Smooth muscle cell (in vitro differentiated cells): ENCODE data around the gene SEC23IP. TPM values are rescaled to one million over a fixed set of nuclear protein-coding genes. Genes with fewer than 3 reads are reported as not detected.

Experiments used
- DNase-seq: peaks from one replicate; lab custom pipeline; 2025; ENCODE audit not compliant: unreplicated experiment; lab: John Stamatoyannopoulos, UW
- H2AFZ ChIP-seq: fragments of 200-600 bp; sonication (generic); 2 replicates; pipeline ENCODE4 v1.6.0; 2016; ENCODE audit warnings: antibody characterized with exemption, low read depth, mild to moderate bottlenecking
- H3F3A ChIP-seq: fragments of 200-600 bp; sonication (generic); 2 replicates; pipeline ENCODE4 v1.6.0; 2017; ENCODE audit warnings: antibody characterized with exemption, low read depth
- H3K27ac ChIP-seq: fragments of 200-600 bp; sonication (generic); 2 replicates; pipeline ENCODE4 v1.5.1; 2016; ENCODE audit warnings: low read depth, mild to moderate bottlenecking
- H3K27me3 ChIP-seq: fragments of 200-600 bp; sonication (generic); 2 replicates; pipeline ENCODE4 v1.6.1; 2016; ENCODE audit warnings: low read depth, mild to moderate bottlenecking
- H3K36me3 ChIP-seq: fragments of 200-600 bp; sonication (generic); 2 replicates; pipeline ENCODE4 v1.5.1; 2016; ENCODE audit warnings: low read depth
- H3K4me1 ChIP-seq: fragments of 200-600 bp; sonication (generic); 2 replicates; pipeline ENCODE4 v1.5.1; 2016; ENCODE audit warnings: low read depth
- H3K4me2 ChIP-seq: fragments of 200-600 bp; sonication (generic); 2 replicates; pipeline ENCODE4 v1.6.0; 2016; ENCODE audit warnings: mild to moderate bottlenecking
- H3K4me3 ChIP-seq: fragments of 200-600 bp; sonication (generic); 2 replicates; pipeline ENCODE4 v1.5.1; 2016; ENCODE audit warnings: mild to moderate bottlenecking
- H3K79me2 ChIP-seq: fragments of 200-600 bp; sonication (generic); 2 replicates; pipeline ENCODE4 v1.6.0; 2016; ENCODE audit warnings: low read depth, mild to moderate bottlenecking
- H3K9ac ChIP-seq: fragments of 200-600 bp; sonication (generic); 2 replicates; pipeline ENCODE4 v1.6.0; 2016; ENCODE audit warnings: low read depth
- H3K9me3 ChIP-seq: fragments of 200-600 bp; sonication (generic); replicated peaks from 2 replicates; pipeline ENCODE4 v1.5.1; 2016; ENCODE audit warnings: low read depth
- H4K20me1 ChIP-seq: fragments of 200-600 bp; sonication (generic); 2 replicates; pipeline ENCODE4 v1.6.0; 2016; ENCODE audit warnings: low read depth
- WGBS: methylation state at CpG from one replicate; pipeline ENCODE4 v1.1.7; 2016; ENCODE audit warnings: low lambda C conversion rate; 5-methylcytosine and 5-hydroxymethylcytosine counted together
- polyA plus RNA-seq: library from polyadenylated mRNA; unstranded; fragments of >200 nt; fragmentation: Nextera tagmentation; extraction: Ambion mirVana; gene quantifications from 2 replicates; pipeline ENCODE4 v1.2.1, GENCODE V29; 2016
- total RNA-seq: library from RNA; depleted of rRNA; stranded (reverse); fragments of >200 nt; gene quantifications from 2 replicates; pipeline ENCODE4 v1.2.3, GENCODE V29; 2014
- TF ChIP-seq, protein P1 (sequence below): fragments of 200-600 bp; sonication (generic); IDR thresholded peaks from 2 replicates; pipeline ENCODE4 v1.5.1; 2017; ENCODE audit warnings: borderline replicate concordance, mild to moderate bottlenecking, antibody characterized with exemption; ENCODE audit not compliant: insufficient read depth, poor library complexity, severe bottlenecking

Gene SEC23IP
- total and polyA plus RNA-seq, 2 experiments from 2014 or later, result 35.9 to 49.4 TPM

DNA sequence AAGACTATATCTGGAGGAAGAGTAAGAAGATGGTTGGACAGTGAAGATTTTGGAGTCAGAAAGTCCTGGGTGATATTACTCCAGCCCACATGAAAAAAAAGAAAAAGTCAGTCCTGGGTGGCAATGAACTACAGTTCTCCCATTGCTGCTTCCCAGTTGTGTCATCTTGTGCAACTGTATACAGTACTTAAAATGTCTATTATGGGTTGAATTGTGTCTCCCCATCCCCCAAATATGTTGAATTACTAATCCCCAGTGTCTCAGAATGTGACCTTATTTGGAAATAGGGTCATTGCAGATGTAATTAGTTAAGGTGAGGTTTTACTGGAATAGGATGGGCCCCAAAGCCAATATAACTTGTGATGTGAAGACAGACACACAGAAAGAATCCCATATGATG lies 15.6 kb downstream of the SEC23IP start:
- Histone ChIP-seq H3K4me1 (no peaks in the 10 kb centered on the region), H3K36me3 (peaks cover 14% of the 10 kb centered on the region), H3K9ac (no peak overlapping the region), H3K9me3 (no peaks in the 10 kb centered on the region), H3K4me3 (no peak overlapping the region), H3K27ac (no peak overlapping the region), H3K27me3 (no peaks in the 10 kb centered on the region), H2AFZ (no peak overlapping the region), H4K20me1 (peaks cover 19% of the 10 kb centered on the region), H3F3A (no peaks in the 10 kb centered on the region), H3K4me2 (no peak overlapping the region), H3K79me2 (peaks cover 8% of the 10 kb centered on the region)
- TF ChIP-seq, protein P1, sequence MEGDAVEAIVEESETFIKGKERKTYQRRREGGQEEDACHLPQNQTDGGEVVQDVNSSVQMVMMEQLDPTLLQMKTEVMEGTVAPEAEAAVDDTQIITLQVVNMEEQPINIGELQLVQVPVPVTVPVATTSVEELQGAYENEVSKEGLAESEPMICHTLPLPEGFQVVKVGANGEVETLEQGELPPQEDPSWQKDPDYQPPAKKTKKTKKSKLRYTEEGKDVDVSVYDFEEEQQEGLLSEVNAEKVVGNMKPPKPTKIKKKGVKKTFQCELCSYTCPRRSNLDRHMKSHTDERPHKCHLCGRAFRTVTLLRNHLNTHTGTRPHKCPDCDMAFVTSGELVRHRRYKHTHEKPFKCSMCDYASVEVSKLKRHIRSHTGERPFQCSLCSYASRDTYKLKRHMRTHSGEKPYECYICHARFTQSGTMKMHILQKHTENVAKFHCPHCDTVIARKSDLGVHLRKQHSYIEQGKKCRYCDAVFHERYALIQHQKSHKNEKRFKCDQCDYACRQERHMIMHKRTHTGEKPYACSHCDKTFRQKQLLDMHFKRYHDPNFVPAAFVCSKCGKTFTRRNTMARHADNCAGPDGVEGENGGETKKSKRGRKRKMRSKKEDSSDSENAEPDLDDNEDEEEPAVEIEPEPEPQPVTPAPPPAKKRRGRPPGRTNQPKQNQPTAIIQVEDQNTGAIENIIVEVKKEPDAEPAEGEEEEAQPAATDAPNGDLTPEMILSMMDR, result no peak
- no peak for DNase-seq

DNA sequence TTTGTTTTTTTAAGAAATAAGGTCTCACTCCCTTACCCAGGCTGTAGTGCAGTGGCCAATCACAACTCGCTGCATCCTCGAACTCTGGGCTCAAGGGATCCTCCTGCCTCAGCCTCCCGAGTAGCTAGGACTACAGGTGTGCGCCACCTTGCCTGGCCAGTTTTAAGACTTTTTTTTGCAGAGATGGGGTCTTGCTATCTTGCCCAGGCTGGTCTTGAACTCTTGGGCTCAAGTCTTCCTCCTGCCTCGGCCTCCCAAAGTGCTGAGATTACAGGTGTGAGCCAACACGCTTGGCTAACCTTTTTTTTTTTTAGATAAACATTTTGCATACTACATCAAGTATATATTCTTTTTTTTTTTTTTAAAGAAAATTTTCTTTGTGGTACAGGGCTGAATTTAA lies 18.2 kb downstream of the SEC23IP start:
- H3K4me1 ChIP-seq, result no peaks in the 10 kb centered on the region
- H2AFZ ChIP-seq, result no peak overlapping the region
- H3K9ac ChIP-seq, result no peak overlapping the region
- no peaks in the 10 kb centered on the region for H4K20me1 ChIP-seq
- peaks cover 5% of the 10 kb centered on the region for H3K36me3 ChIP-seq
- no peaks in the 10 kb centered on the region for H3K9me3 ChIP-seq
- H3K4me3 ChIP-seq, result no peak overlapping the region
- no peak overlapping the region for H3K27ac ChIP-seq
- H3F3A ChIP-seq, result no peaks in the 10 kb centered on the region
- no peaks in the 10 kb centered on the region for H3K27me3 ChIP-seq
- 96% methylated on average over 6 of the region's 6 CpGs for WGBS
- TF ChIP-seq, protein P1, result no peak
- peaks cover 3% of the 10 kb centered on the region for H3K79me2 ChIP-seq
- DNase-seq, result no peak
- H3K4me2 ChIP-seq, result no peak overlapping the region

DNA sequence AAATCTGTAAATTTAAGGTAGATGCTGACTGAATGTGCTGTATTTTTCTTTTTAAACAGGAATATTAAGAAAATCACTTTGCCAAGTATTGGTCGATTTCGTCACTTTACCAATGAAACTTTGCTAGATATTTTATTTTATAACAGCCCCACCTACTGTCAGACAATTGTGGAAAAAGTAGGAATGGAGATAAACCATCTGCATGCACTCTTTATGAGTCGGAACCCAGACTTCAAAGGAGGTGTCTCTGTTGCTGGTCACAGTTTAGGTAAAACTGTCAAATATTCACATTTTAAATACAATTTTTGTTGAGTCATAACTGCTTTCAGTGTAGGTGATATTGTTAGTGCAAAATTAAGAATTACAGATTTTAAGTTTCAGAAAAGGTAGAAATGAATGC lies 25.2 kb downstream of the SEC23IP start:
- Histone ChIP-seq H3K4me1 (no peaks in the 10 kb centered on the region), H3F3A (no peaks in the 10 kb centered on the region), H3K4me2 (no peak overlapping the region), H3K36me3 (peaks cover 36% of the 10 kb centered on the region), H3K9me3 (no peaks in the 10 kb centered on the region), H4K20me1 (peaks cover 4% of the 10 kb centered on the region), H3K4me3 (no peak overlapping the region), H3K9ac (no peak overlapping the region), H3K27me3 (no peaks in the 10 kb centered on the region), H2AFZ (no peak overlapping the region), H3K79me2 (peaks cover 3% of the 10 kb centered on the region), H3K27ac (no peak overlapping the region)
- DNase-seq, result no peak
- WGBS, result 91% methylated on average over 3 of the region's 3 CpGs
- TF ChIP-seq, protein P1, result no peak

GRCh38 chr10:119919271-119919670 lies 26.7 kb downstream of the SEC23IP start:
- Histone ChIP-seq H3F3A (no peaks in the 10 kb centered on the region), H3K9me3 (no peaks in the 10 kb centered on the region), H3K27ac (no peak overlapping the region), H3K9ac (no peak overlapping the region), H2AFZ (no peak overlapping the region), H3K79me2 (peaks cover 3% of the 10 kb centered on the region), H4K20me1 (peaks cover 4% of the 10 kb centered on the region), H3K36me3 (peaks cover 36% of the 10 kb centered on the region), H3K4me2 (no peak overlapping the region), H3K4me3 (no peak overlapping the region), H3K4me1 (no peaks in the 10 kb centered on the region), H3K27me3 (no peaks in the 10 kb centered on the region)
- WGBS, result 96% methylated on average over 3 of the region's 3 CpGs
- TF ChIP-seq, protein P1, result no peak
- DNase-seq, result no peak
